GM21360 (cell line): ENCODE measurements around the gene DCBLD1.
"Not testable (repeated sequence)": the region's sequence is repeated elsewhere in the genome, so short reads cannot be mapped to it uniquely, and the experiment has no call there.

Experiments
- ATAC-seq: cut with Tn5 transposase; IDR thresholded peaks from one replicate; pipeline ENCODE4 v1.9.1; 2021; ENCODE audit warnings: mild to moderate bottlenecking, moderate library complexity; ENCODE audit not compliant: unreplicated experiment

DCBLD1 gene

DNA sequence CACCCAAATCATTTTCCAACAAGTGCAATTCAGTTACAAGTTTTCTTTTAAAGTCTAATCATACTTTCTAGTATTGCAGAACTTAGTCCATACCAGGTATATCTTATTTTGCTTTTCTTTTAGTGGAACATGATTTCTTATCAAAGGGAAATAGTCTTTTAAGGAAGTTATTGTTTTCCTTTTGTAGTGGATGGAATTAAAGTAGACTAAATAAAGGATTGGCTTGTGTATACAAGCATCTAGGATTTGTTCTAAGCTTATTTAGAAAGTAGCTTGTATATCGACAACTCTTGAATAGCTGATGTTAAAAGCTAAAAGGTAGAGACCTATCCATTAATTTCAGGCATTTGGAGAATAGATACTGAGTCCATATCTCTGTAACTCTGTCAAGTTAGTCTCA, 14.8 kb downstream of the DCBLD1 start:
- ATAC-seq: no peak

DNA sequence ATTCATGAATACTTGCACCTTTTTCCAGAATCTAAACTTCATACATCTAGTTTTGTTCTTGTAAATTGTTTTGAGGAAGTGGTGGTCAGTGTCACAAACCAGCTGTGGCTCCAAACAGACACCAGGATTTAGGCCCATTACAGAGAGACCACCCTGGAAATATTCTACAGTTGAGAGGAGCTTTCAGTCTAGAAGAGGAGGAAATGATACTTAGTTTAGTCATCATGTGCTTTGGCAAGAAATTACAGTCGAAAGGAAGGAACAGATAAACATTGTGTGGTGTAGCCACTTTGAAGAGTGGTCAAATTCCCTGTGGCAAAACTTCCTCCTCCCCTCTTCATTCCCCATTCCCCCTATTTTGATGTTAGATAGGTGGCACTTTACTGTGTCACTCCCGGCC, 15.7 kb downstream of the DCBLD1 start:
- peak; percentile 63 for ATAC-seq

DNA sequence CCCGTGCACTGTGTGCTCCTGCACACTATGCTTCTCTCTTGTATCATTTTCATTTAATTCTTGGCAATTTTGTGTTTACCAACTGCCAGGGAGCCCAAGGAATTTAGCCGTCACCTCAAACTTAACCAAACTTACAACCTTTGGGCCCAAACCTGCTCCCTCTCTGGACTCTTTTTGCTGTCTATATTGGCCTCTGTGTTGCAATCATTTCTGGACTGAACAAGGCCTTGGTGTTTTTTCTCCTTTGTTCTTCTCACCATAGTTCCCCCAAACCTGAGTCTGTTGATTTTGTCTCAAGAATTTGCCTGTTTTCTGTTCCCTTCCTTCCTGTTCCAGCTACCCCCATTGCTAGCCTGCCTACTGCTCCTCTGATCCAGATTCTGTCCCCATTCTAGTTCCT, 19.2 kb downstream of the DCBLD1 start:
- ATAC-seq: no peak

DNA sequence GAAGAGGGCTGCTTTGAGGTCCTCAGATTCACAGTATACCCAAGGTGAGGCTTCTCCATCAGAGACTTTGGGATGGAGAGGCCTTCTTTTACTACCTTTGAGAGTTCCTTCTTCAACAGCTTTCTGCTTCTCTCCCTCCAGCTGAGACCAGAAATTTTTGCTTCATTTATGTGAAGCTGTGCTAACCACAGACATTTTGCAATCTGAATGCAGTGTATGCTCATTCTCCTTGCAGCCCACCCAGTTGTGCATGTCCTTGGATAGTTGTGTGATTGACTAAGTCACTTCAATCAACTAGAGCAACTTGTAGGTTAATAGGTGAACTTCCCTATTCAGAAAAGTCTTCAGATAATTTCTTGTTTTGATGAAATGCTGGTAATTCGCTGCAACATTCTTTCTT, 20.1 kb downstream of the DCBLD1 start:
- ATAC-seq: no peak

DNA sequence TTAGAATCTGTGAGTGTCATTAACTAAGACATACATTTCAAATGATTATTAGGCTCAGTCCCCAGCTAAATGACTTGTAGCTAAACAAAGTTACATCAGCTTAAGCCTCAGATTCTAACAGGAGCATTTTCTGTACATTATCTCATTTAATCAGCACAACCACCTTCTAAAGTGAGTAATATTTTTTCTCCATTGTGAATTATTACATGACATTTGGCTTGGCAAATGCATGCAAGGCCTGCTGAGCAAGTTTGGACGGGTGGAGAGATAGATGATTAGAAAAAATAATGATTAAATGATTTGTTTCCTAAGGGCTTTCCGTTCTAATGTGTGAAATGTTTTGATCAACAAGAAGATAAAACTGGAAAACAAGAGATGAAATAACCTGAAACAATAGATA, 20.7 kb downstream of the DCBLD1 start:
- no peak for ATAC-seq

DNA sequence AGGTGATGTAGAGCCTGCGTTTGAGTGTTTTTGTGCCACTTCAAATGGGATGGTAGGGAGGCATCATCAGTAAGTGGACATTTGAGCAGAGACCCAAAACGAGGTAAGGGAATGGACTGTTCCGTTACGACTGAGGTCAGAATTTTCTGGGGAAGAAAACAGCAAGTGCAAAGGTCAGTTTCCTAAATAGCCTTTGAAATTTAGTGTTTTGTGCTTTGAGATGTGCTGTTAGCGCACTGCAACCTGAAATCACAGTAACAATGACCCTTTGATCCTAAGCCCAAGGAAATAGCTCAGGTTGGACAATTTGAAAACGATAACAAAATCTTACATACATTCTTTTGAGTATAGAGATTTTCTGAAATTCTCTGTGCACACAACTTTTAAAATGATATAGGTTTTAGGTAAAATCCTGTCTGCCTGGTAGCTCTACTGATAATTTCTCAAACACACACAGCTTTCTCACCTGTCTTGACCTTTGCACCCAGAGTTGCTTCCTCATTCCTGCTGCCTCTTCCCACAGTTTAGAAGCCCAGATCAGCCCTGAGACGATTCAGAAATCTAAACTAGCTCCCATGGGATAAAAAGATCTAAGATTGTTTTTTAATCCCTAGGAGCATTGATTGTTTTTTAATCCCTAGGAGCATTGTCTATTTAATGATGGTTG, 22.1 kb downstream of the DCBLD1 start:
- ATAC-seq: no peak

DNA sequence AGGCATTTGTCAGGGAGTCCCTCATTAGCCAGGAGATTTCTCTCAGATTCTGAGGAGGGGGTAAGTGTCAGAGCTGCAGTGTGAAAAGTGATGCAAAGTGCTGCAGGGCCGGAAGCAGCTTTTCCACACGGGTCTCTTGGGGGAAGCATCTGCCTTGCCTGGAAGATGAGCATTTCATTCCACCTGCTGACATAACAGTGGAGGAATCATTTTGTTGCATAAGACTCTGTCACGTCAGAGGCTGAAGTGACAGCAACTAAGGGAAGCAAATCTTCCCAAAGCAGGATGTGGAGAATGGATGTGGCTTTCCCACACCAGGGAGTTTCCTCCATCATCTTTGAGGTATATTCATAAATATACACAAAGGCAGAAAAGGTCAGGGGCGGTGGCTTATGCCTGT, 22.8 kb downstream of the DCBLD1 start:
- ATAC-seq: no peak

DNA sequence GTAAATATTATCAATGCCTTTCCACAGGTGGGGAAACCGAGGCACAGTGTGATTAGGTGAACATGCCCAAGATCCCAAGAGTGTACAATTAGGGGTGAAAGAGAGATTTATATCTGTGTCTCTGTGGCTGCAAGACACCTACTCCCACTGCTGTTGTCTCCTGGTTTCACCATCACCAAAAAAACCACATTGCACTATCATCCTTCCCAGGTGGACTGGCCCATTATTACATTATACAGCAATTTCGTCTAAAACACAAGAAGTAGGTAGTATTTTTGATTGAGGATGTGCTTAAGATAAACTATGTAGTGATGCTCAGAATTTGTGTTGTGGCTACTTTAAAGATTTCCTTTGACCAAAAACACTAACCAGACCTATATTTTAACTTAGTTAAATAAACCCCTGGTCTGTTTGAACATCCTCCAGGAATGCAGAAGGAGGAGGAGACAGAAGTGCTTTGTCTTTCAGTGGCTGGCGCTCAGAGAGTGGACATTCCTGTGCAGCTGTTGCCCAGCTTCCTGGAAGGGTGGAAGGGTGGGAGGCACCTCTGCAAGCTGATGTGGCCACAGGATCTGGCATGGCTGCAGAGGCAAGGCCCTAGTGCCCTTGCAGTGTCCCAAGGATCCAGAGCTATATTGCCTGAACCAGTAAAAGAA, 23.8 kb downstream of the DCBLD1 start:
- ATAC-seq: no peak

DNA sequence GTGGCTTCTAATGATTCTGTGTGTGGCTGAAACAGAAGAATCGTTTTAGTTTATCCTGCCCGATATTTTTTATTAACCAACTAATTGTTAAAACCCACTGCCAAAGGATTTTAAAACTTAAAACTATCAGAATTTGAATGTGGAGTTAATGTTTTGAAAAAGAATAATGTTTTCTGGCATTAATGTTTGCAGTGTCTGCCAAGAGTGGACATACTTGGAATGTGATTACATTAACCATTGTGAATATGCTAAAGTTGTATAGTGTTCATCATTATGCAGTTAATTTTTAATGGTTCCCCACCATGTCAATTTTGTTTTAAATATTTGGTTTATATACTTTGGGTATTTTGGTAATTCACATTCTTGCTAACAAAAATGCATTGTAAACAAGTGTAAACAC, 24.4 kb downstream of the DCBLD1 start:
- no peak for ATAC-seq

DNA sequence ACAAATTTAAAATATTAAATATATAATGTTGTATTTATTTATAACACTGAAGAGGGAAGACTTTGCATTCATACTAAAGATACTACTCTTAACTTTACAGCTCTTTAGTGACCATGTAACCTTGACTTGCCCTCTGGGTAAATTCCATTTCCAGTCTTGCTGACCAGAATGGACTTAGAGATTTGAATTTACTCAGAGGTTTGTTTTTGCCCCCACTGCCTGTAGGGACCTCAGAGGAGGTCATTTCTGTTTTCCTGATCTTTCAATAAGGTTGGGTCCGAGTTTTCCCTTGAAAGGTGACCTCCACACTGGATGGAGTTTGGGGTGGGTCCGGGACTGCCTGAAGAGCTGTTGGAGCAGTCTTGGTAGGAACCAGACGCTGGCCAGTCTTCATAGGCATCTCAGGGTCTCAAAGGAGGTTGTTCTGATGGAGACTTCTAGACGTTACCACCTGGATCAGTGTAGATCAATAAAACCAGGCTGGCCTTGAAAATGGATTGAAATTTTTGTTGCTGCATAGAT, 26.0 kb downstream of the DCBLD1 start:
- ATAC-seq: no peak

DNA sequence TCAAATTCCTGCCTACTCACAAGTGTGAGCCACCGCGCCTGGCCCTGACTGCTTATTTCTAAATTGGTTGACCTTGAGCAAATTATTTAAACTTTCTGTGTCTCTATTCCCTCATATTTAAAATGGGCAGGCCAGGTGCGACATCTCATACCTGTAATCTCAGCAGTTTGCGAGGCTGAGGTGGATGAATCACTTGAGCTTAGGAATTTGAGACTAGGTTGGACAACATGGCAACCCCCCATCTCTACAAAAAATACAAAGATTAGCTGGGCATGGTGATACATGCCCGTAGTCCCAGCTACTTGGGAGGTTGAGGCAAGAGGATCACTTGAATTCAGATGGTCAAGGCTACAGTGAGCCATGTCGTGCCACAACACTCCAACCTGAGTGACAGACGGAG, 26.5 kb downstream of the DCBLD1 start:
- no peak for ATAC-seq

DNA sequence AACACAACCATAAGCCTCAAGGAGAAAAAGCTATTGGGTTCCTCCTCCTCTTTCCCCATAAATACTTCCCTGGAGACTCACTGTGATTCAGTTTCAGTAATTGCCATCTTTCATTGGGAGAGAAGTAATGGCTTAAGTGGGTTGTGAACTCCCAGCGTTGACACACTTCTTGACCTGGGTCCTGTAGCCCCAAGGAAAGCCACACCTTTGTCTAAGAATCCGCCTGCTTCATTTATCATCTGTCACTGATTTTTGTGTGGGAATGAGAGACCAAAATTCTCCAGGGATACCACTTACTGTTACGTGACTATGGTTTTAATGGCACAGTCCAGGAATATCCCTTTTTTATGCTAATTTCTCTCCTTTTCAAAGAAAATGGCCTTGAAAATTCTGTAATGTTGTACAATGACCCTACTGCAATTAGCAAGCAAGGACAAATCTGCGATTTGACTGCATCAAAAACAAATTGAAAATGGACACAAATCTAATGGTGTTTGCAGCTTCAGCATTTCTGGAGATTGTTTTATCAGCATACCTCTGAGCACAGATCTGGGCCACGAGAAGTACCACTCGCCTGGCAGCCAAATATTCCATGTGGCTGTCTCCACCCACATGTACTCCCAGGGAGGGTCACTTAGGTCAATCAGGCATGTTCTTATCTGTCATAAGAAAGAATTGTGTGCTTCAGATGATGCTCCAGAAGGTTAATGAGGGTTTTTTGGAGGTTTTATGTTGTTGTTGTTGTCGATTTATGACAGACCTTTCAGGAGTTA, 29.8 kb downstream of the DCBLD1 start:
- no peak for ATAC-seq

DNA sequence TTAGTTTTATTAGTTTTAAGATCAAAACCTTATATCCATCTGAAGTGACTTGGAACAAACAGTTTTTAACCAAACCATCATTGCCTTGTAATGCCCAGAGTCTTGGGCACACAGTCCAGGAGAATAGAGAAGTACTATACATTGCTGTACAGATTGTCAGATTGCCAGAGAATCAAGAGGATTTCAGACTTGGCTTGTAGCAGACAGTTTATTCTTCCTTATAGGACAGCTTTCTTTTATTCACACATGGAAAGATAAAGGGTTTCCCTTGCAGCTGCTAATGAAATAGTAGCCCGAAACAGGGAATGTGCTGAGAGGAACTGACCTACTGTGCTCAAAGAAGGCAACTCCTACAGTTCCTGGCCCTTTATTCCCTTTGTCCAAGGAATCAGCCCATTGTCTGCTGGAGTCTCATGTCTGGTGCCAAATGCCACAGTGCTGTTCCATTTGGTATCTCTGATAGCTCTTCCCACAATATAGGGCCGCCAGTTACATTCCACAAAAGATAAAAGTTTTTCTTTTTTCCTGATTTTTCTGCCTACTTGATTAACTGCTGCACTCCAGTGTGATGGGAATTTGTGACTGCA, 30.6 kb downstream of the DCBLD1 start:
- no peak for ATAC-seq

DNA sequence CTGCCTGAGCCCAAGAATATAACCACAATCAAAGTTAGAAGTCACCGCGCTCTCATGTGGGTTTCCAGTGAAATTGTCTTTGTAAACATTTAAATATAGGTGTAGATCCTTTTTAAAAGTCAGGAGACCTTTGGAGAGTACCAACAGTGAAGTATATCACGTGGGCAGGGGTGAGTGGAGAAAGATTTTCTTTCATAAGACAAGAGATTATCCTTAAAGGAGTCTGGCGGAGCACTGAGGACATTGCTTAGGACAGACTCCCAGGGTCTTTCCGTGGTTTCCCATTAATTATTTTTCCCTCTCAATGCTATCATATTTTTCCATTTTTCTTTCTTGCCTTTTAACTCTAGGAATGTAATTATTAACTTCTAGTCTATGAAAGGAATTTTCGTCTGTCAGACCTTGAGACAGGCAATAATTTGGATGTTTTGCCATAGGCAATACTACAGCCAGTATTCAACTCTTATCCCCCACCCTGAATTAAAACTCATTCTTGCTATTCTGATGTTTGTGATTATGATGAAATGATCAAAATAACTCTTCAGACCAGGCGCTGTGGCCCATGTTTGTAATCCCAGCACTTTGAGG, 31.4 kb downstream of the DCBLD1 start:
- no peak for ATAC-seq

DNA sequence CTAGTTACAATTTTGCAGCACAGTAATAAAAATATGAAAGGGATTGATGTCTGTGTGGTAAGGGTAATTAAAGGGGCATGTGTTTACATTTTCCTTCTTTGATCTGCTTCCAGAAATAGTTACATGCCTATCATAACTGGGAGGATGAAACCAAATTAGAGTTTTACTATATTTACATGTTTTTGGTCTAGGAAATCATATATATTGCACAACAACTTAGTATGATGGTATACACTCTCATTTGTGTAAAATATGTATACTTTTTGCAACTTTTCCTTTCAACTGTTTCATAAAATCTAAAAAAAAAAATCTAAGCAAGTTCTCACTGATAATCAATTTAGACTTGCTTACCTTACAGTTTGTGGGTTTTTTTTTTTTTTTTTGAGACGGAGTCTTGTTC, 32.2 kb downstream of the DCBLD1 start:
- no peak for ATAC-seq

DNA sequence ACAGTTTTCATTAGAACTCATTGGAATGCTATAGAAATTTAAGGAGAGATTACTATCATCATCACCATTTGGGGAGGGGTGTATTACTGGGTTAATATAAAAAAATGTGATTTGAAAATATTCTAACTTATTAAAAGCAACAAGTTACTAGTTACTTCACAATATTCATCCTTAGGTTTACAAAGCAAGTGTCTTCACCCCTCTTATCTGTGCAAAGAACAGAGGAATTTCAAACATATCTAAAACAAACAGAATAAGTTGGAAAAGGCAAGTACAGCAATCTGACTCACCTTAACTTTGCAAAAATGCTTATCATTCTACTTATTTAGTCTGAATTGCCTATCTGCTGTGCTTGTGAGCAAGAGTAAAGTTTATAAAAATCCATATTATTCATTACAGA, 32.9 kb downstream of the DCBLD1 start:
- ATAC-seq: no peak

DNA sequence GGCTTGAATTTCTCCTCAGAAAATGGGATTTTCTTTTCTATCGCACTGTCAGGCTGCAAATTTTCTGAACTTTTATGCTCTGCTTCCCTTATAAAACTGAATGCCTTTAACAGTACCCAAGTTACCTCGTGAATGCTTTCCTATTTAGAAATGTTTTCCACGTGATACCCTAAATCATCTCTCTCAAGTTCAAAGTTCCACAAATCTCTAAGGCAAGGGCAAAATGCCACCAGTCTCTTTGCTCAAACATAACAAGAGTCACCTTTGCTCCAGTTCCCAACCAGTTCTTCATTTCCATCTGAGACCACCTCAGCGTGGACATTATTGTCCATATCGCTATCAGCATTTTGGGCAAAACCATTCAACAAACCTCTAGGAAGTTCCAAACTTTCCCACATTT, 35.5 kb downstream of the DCBLD1 start:
- ATAC-seq: not testable (repeated sequence)

DNA sequence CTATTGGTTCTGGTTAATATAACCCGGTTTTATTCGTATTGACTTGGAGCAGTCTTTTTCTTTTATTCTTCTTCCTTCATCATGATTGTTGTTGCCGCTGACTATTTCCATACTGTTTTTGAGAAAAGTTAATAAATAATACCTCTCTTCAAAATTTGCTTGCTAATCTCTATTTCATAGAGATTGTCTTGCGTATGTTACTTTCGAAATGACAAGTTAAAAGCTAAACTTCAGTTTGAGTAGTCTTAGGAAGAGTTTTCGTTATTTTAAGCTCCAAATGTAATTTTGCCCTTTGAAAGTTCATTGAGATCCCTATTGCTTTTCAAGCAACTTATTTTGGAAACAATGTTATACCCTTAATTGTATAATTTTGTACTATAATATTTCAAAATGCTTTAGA, 36.4 kb downstream of the DCBLD1 start:
- no peak for ATAC-seq

DNA sequence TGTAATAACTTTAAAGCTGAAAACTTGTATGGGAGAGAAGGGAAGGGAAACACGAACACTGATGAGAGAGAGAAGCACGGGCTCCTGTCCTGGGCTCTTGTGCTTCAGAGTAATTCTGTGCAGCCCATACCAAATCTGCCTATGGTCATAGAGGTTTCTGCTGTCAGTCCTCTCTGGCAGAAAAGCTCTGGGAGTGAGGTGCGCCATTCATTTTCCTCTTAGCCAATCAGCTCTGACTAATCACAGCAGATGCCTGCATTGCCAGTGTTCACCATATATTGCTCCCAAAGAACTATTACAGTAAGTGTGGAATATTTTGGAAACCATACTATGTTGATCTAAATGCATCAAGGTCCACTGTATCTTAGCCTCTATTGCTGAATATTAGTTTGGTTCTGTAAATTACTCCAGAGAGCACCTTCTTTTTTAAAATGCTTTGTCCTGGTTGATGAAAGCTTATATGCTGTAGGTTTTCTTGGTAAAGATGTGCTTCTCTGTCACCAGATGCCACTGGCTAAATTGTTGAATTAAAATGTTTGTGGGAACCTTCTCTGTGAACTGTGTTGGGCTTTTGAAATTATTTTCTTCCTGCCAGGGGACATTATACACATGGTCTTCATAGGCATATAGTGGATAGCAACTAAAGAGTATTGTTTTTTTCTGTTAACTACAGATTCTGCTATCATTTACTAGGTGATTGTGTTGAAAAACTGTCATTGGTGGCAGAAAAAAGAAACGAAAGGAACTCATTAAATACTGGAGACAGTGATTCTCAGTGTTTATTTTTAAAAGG, 38.3 kb downstream of the DCBLD1 start:
- ATAC-seq: no peak

DNA sequence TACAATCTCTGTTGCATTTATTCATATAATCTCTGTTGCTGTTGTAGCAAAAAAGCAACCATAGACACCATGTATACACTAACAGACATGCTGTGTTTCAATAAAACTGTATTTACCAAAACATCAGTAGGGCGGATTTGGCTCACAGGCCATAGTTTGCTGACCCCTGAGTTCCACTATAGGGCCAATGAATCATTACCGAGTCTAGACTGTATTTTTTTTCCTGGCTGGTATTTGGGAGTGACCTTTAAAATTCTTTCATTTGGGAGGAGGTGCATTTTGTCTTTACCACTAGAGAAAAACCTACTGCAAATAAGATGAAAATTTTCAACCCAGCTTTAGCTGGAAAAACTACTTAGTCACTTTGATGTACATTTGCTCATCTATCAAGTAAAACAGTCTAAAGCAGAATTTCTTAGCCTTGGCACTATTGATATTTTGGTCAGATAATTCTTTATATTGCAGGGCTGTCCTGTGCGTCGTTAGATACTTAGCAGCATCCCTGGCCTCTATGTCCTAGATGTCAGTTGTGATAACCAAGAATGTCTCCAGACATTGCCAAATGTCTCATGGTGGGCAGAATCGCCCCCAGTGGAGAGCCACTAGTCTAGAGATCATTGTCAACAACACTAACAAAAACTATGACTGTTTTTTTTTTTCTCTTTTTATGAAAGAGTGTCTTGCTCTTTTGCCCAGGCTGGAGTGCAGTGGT, 39.5 kb downstream of the DCBLD1 start:
- no peak for ATAC-seq
